Mesenchymal stem cell (in vitro differentiated cells and primary cell): Measurements from ENCODE around the gene CRHR2.
"Not testable (repeated sequence)": the region's sequence is repeated elsewhere in the genome, so short reads cannot be mapped to it uniquely, and the experiment has no call there.

Experiments used
- DNase-seq: peaks from one replicate; pipeline ENCODE4 v3.0.0-alpha.2; 2013
- H2AFZ ChIP-seq: one replicate; pipeline ENCODE4 v1.6.1; 2013; ENCODE audit warnings: low read depth, mild to moderate bottlenecking, control low read depth, inconsistent platforms, low read length, moderate library complexity
- H2AK5ac ChIP-seq: 2 replicates; pipeline ENCODE4 v1.6.1; 2013; ENCODE audit warnings: low read length, moderate library complexity, mild to moderate bottlenecking, inconsistent platforms; ENCODE audit not compliant: severe bottlenecking
- H2BK120ac ChIP-seq: one replicate; pipeline ENCODE4 v1.6.1; 2013; ENCODE audit warnings: low read depth, mild to moderate bottlenecking, inconsistent platforms, low read length, moderate library complexity
- H2BK12ac ChIP-seq, 2 experiments: one replicate each; pipeline ENCODE4 v1.6.1; 2013; ENCODE audit warnings: inconsistent platforms in 2 of 2, low read length in 2 of 2, mild to moderate bottlenecking in 2 of 2, moderate library complexity in 2 of 2, control low read depth in 1 of 2
- H2BK15ac ChIP-seq: one replicate; pipeline ENCODE4 v1.6.1; 2013; ENCODE audit warnings: mild to moderate bottlenecking, low read depth, inconsistent platforms; ENCODE audit not compliant: poor library complexity, severe bottlenecking
- H2BK5ac ChIP-seq: 2 replicates; pipeline ENCODE4 v1.6.1; 2013; ENCODE audit warnings: low read depth, mild to moderate bottlenecking, low read length, control low read depth, inconsistent platforms; ENCODE audit not compliant: poor library complexity, severe bottlenecking
- H3K14ac ChIP-seq, 2 experiments: one replicate each; pipeline ENCODE4 v1.6.1; 2013; ENCODE audit warnings: inconsistent platforms in 2 of 2, low read length in 2 of 2, control low read depth in 1 of 2, mild to moderate bottlenecking in 1 of 2, moderate library complexity in 1 of 2
- H3K18ac ChIP-seq, 2 experiments: one replicate each; pipeline ENCODE4 v1.6.1; 2013; ENCODE audit warnings: inconsistent platforms in 2 of 2, low read length in 2 of 2, control low read depth in 1 of 2, low read depth in 1 of 2, mild to moderate bottlenecking in 1 of 2
- H3K23ac ChIP-seq, 2 experiments: one replicate each; pipeline ENCODE4 v1.6.1; 2013; ENCODE audit warnings: inconsistent platforms in 2 of 2, low read length in 2 of 2, mild to moderate bottlenecking in 2 of 2, moderate library complexity in 2 of 2, control low read depth in 1 of 2
- H3K27ac ChIP-seq: 2 replicates; pipeline ENCODE4 v1.5.1; 2013; ENCODE audit warnings: mild to moderate bottlenecking, moderate library complexity, low read length, control low read depth, inconsistent platforms; ENCODE audit not compliant: poor library complexity, severe bottlenecking
- H3K27me3 ChIP-seq, 2 experiments: 2 replicates each; pipeline versions ENCODE4 v1.6.1 to v1.7.0; 2013; ENCODE audit warnings: low read length in 2 of 2, mild to moderate bottlenecking in 2 of 2, moderate library complexity in 2 of 2, control low read depth in 1 of 2, inconsistent platforms in 1 of 2; ENCODE audit not compliant: control insufficient read depth in 1 of 2, insufficient read depth in 1 of 2
- H3K36me3 ChIP-seq, 2 experiments: 2 replicates each; pipeline versions ENCODE4 v1.6.1 to v1.7.0; 2013; ENCODE audit warnings: low read length in 2 of 2, control low read depth in 1 of 2, inconsistent platforms in 1 of 2, low read depth in 1 of 2, mild to moderate bottlenecking in 1 of 2; ENCODE audit not compliant: insufficient read depth in 2 of 2, control insufficient read depth in 1 of 2
- H3K4ac ChIP-seq, 2 experiments: one replicate each; pipeline ENCODE4 v1.6.1; 2013; ENCODE audit warnings: inconsistent platforms in 2 of 2, low read length in 2 of 2, mild to moderate bottlenecking in 2 of 2, moderate library complexity in 2 of 2, control low read depth in 1 of 2, low read depth in 1 of 2
- H3K4me1 ChIP-seq: 2 replicates; pipeline ENCODE4 v1.6.1; 2013; ENCODE audit warnings: low read depth, low read length, control low read depth; ENCODE audit not compliant: control insufficient read depth, insufficient read depth
- H3K4me2 ChIP-seq: 2 replicates; pipeline ENCODE4 v1.6.1; 2013; ENCODE audit warnings: low read length, mild to moderate bottlenecking, inconsistent platforms; ENCODE audit not compliant: poor library complexity, severe bottlenecking
- H3K4me3 ChIP-seq, 2 experiments: 2 replicates each; pipeline versions ENCODE4 v1.5.1 to v1.7.0; 2013; ENCODE audit warnings: low read length in 2 of 2, mild to moderate bottlenecking in 2 of 2, control low read depth in 1 of 2, low read depth in 1 of 2; ENCODE audit not compliant: insufficient read depth in 1 of 2
- H3K79me1 ChIP-seq: replicated peaks from 2 replicates; pipeline ENCODE4 v1.6.1; 2013; ENCODE audit warnings: mild to moderate bottlenecking, control low read depth, low read length, inconsistent platforms; ENCODE audit not compliant: poor library complexity, severe bottlenecking
- H3K9ac ChIP-seq: 2 replicates; pipeline ENCODE4 v1.7.0; 2013; ENCODE audit warnings: mild to moderate bottlenecking, low read length, moderate library complexity
- H3K9me3 ChIP-seq: 2 replicates; pipeline ENCODE4 v1.7.0; 2013; ENCODE audit warnings: mild to moderate bottlenecking, low read length; ENCODE audit not compliant: control insufficient read depth
- H4K8ac ChIP-seq: one replicate; pipeline ENCODE4 v1.6.1; 2013; ENCODE audit warnings: inconsistent platforms, mild to moderate bottlenecking, low read length, moderate library complexity
- H4K91ac ChIP-seq: one replicate; pipeline ENCODE4 v1.6.1; 2013; ENCODE audit warnings: mild to moderate bottlenecking, low read length, inconsistent platforms
- WGBS: methylation state at CpG from one replicate; pipeline ENCODE4 v1.1.7; 2013; ENCODE audit warnings: mixed read lengths; 5-methylcytosine and 5-hydroxymethylcytosine counted together

CRHR2 gene

DNA sequence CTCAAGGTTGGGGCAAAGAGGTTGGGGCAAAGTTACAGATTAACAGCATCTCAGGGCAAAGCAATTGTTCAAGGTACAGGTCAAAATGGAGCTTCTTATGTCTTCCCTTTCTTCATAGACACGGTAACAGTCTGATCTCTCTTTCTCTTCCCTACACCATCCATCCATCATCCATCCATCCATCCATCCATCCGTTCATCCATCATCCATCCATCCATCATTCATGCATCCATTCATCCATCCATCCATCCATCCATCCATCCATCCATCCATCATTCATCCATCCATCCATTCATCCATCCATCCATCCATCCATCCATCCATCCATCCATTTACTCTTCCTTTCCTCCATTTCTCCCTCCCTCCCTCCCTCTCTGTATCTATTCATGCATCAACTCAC, 37.2 kb upstream of the CRHR2 start:
- not testable (repeated sequence) for H3K4me2 ChIP-seq, H3K79me1 ChIP-seq, H3K9ac ChIP-seq, H4K91ac ChIP-seq, H3K4ac ChIP-seq, H3K14ac ChIP-seq, DNase-seq, H2BK15ac ChIP-seq, H2BK5ac ChIP-seq, H2BK12ac ChIP-seq, H3K4me3 ChIP-seq, H2BK120ac ChIP-seq, H4K8ac ChIP-seq, H3K27ac ChIP-seq, H2AFZ ChIP-seq, H2AK5ac ChIP-seq, H3K36me3 ChIP-seq, H3K4me1 ChIP-seq, H3K23ac ChIP-seq, H3K18ac ChIP-seq
- WGBS, result 84% methylated on average over 2 of the region's 2 CpGs
- peaks cover 52% of the 10 kb centered on the region for H3K9me3 ChIP-seq
- peaks cover 35 to 39% of the 10 kb centered on the region in 2 experiments for H3K27me3 ChIP-seq

DNA sequence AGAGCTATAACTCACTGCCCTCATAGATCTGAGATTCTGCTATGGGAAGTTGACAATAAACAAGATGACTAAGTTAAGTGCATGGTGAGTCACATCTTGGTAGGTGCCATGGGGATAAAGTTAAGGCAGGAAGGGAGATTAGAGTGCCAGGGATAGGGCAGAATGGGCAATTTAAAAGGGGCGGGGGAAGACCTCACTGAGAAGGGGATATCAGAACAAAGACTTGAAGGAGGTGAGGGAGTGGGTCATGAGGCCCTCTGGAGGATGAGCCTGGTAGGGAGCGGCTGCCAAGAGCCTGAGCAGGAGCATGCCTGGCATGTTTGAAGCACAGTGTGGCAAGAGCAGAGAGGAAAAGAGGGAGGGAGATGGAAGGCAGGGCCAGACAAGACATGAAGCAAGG, 34.9 kb upstream of the CRHR2 start:
- no peak overlapping the region for H2BK15ac ChIP-seq
- H3K14ac ChIP-seq, result no peak overlapping the region
- H3K36me3 ChIP-seq, result no peaks in the 10 kb centered on the region
- no peak overlapping the region for H4K8ac ChIP-seq
- no peak overlapping the region for H3K27ac ChIP-seq
- H3K4me2 ChIP-seq, result no peak overlapping the region
- H3K9me3 ChIP-seq, result peaks cover 47% of the 10 kb centered on the region
- no peak overlapping the region for H2BK12ac ChIP-seq
- DNase-seq, result peak; percentile 64
- no peaks in the 10 kb centered on the region for H3K4me1 ChIP-seq
- H3K9ac ChIP-seq, result no peak overlapping the region
- no peak overlapping the region for H3K4ac ChIP-seq
- no peak overlapping the region for H3K18ac ChIP-seq
- no peak overlapping the region for H2AFZ ChIP-seq
- H3K27me3 ChIP-seq, result peaks cover 18 to 25% of the 10 kb centered on the region in 2 experiments
- no peak overlapping the region for H2BK120ac ChIP-seq
- H4K91ac ChIP-seq, result no peak overlapping the region
- WGBS, result 60% methylated on average over 2 of the region's 2 CpGs
- H3K79me1 ChIP-seq, result no peaks in the 10 kb centered on the region
- no peak overlapping the region for H3K4me3 ChIP-seq
- no peak overlapping the region for H3K23ac ChIP-seq
- no peak overlapping the region for H2BK5ac ChIP-seq
- H2AK5ac ChIP-seq, result no peak overlapping the region

DNA sequence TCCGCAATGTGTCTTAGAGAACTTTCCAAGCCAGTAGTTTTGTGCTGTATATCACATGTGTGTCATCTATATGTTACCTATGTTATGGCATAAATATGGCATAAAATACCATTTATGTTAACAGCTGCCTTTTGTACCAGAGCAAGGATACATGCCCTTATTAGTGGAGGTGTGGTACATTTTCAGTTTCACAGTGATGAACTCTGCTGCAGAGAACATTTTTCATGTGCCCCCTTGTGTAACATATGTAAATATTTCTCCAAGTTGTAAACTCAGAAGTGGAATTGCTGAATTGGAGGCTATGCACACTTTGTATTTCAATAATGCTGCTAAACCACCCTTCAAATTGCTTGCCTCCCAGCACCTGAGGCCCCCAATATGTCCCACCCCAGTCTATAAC, 31.9 kb upstream of the CRHR2 start:
- H2BK15ac ChIP-seq, result no peak overlapping the region
- no peak overlapping the region for H3K27ac ChIP-seq
- no peak overlapping the region for H4K8ac ChIP-seq
- H2BK12ac ChIP-seq, result no peak overlapping the region
- H4K91ac ChIP-seq, result no peak overlapping the region
- no peak for DNase-seq
- no peak overlapping the region for H3K4me2 ChIP-seq
- no peak overlapping the region for H2BK5ac ChIP-seq
- H3K4ac ChIP-seq, result no peak overlapping the region
- H3K4me3 ChIP-seq, result no peak overlapping the region
- H2AK5ac ChIP-seq, result no peak overlapping the region
- H2AFZ ChIP-seq, result no peak overlapping the region
- H3K27me3 ChIP-seq, result peaks cover 0 to 24% of the 10 kb centered on the region in 2 experiments
- no peak overlapping the region for H3K9ac ChIP-seq
- H3K4me1 ChIP-seq, result no peaks in the 10 kb centered on the region
- no peak overlapping the region for H3K18ac ChIP-seq
- WGBS, result no CpG with 5 or more reads among the region's 1 CpG
- H3K36me3 ChIP-seq, result no peaks in the 10 kb centered on the region
- no peak overlapping the region for H3K23ac ChIP-seq
- no peak overlapping the region for H3K14ac ChIP-seq
- no peaks in the 10 kb centered on the region for H3K79me1 ChIP-seq
- H2BK120ac ChIP-seq, result no peak overlapping the region
- H3K9me3 ChIP-seq, result peaks cover 21% of the 10 kb centered on the region

DNA sequence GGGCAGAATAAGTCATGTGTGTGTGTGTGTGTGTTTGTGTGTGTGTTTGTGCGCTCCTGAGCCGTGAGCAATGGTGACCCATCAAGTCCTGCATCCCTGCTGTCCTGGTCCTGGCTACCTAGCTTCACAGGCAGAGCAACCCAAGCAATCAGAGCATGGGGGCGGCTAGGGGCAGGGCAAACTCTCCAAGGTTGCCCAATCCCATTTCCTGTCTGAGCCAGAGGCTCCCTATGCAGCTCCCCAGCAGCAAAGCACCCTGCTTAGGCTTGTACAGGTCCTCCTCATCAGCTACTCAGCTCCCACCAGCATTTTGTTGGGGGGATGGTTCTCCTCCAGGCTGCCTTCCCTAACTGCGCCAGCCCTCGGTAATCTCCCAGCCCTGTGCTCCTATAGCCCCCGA, 31.1 kb upstream of the CRHR2 start:
- Histone ChIP-seq H3K4ac (peak overlapping the region in 1 of 2 experiments; percentile 25), H3K18ac (no peak overlapping the region), H2AFZ (no peak overlapping the region), H3K4me2 (no peak overlapping the region), H3K79me1 (no peaks in the 10 kb centered on the region), H3K4me3 (no peak overlapping the region), H3K9me3 (peaks cover 16% of the 10 kb centered on the region), H3K36me3 (no peaks in the 10 kb centered on the region), H4K8ac (no peak overlapping the region), H4K91ac (no peak overlapping the region), H3K9ac (no peak overlapping the region), H3K23ac (no peak overlapping the region), H2BK5ac (no peak overlapping the region), H3K27me3 (peaks cover 0 to 30% of the 10 kb centered on the region in 2 experiments), H3K27ac (no peak overlapping the region), H2BK12ac (no peak overlapping the region), H3K4me1 (no peaks in the 10 kb centered on the region), H2AK5ac (no peak overlapping the region), H2BK120ac (no peak overlapping the region), H3K14ac (peak overlapping the region in 1 of 2 experiments; percentile 19), H2BK15ac (no peak overlapping the region)
- WGBS, result 81% methylated on average over 6 of the region's 6 CpGs
- peak; percentile 26 for DNase-seq
